H9 (cell line): ENCODE results near the gene ITPK1. TPM values are rescaled to one million over a fixed set of nuclear protein-coding genes. Genes with fewer than 3 reads are reported as not detected.

ENCODE experiments used
- DNase-seq: peaks from one replicate; pipeline ENCODE4 v3.0.0-alpha.2; 2017
- H2AFZ ChIP-seq: one replicate; pipeline ENCODE4 v1.6.1; 2013; ENCODE audit warnings: mild to moderate bottlenecking, low read length, control low read depth, moderate library complexity
- H2AK5ac ChIP-seq: 2 replicates; pipeline ENCODE4 v1.6.1; 2013; ENCODE audit warnings: low read length, control low read depth, mixed read lengths; ENCODE audit not compliant: insufficient read length
- H2BK120ac ChIP-seq: one replicate; pipeline ENCODE4 v1.6.1; 2013; ENCODE audit warnings: low read depth, mild to moderate bottlenecking, low read length, control low read depth, inconsistent platforms; ENCODE audit not compliant: poor library complexity, severe bottlenecking
- H2BK12ac ChIP-seq: 2 replicates; pipeline ENCODE4 v1.6.1; 2013; ENCODE audit warnings: low read length, control low read depth, mixed read lengths, low read depth; ENCODE audit not compliant: insufficient read length
- H2BK15ac ChIP-seq: 2 replicates; pipeline ENCODE4 v1.6.1; 2013; ENCODE audit warnings: low read depth, low read length, control low read depth
- H2BK20ac ChIP-seq: one replicate; pipeline ENCODE4 v1.6.1; 2013; ENCODE audit warnings: low read depth, mild to moderate bottlenecking, low read length, control low read depth, inconsistent platforms; ENCODE audit not compliant: poor library complexity, severe bottlenecking
- H2BK5ac ChIP-seq: 2 replicates; pipeline ENCODE4 v1.6.1; 2013; ENCODE audit warnings: low read length, control low read depth, mixed read lengths; ENCODE audit not compliant: insufficient read length
- H3K14ac ChIP-seq: 2 replicates; pipeline ENCODE4 v1.6.1; 2013; ENCODE audit warnings: low read length, control low read depth; ENCODE audit not compliant: insufficient read depth
- H3K18ac ChIP-seq: 2 replicates; pipeline ENCODE4 v1.6.1; 2013; ENCODE audit warnings: low read depth, mild to moderate bottlenecking, mixed read lengths, low read length, control low read depth; ENCODE audit not compliant: insufficient read length
- H3K23ac ChIP-seq: 2 replicates; pipeline ENCODE4 v1.6.1; 2013; ENCODE audit warnings: low read length, control low read depth, mixed read lengths, low read depth; ENCODE audit not compliant: insufficient read length
- H3K23me2 ChIP-seq: 2 replicates; pipeline ENCODE4 v1.6.1; 2013; ENCODE audit warnings: low read depth, mild to moderate bottlenecking, mixed read lengths, low read length, control low read depth; ENCODE audit not compliant: insufficient read length, poor library complexity, severe bottlenecking
- H3K27ac ChIP-seq: 2 replicates; pipeline ENCODE4 v1.5.1; 2013; ENCODE audit warnings: low read length, control low read depth, mixed read lengths, low read depth; ENCODE audit not compliant: insufficient read length
- H3K27me3 ChIP-seq: 2 replicates; pipeline ENCODE4 v1.6.1; 2013; ENCODE audit warnings: low read length, control low read depth, inconsistent platforms; ENCODE audit not compliant: insufficient read depth
- H3K4ac ChIP-seq: 2 replicates; pipeline ENCODE4 v1.6.1; 2013; ENCODE audit warnings: low read depth, mild to moderate bottlenecking, control low read depth, inconsistent platforms, low read length, moderate library complexity
- H3K4me1 ChIP-seq: 2 replicates; pipeline ENCODE4 v1.6.1; 2013; ENCODE audit warnings: low read length, control low read depth, inconsistent platforms; ENCODE audit not compliant: insufficient read depth
- H3K4me2 ChIP-seq: 2 replicates; pipeline ENCODE4 v1.6.1; 2013; ENCODE audit warnings: low read length, control low read depth, mixed read lengths; ENCODE audit not compliant: insufficient read length, insufficient read depth
- H3K56ac ChIP-seq: 2 replicates; pipeline ENCODE4 v1.6.1; 2013; ENCODE audit warnings: low read depth, mild to moderate bottlenecking, mixed read lengths, low read length, control low read depth; ENCODE audit not compliant: insufficient read length
- H3K79me1 ChIP-seq: 2 replicates; pipeline ENCODE4 v1.6.1; 2013; ENCODE audit warnings: low read depth, mild to moderate bottlenecking, moderate library complexity, low read length, control low read depth, inconsistent platforms; ENCODE audit not compliant: insufficient read depth, poor library complexity, severe bottlenecking
- H3K79me2 ChIP-seq: 2 replicates; pipeline ENCODE4 v1.6.1; 2013; ENCODE audit warnings: low read length, control low read depth, inconsistent platforms; ENCODE audit not compliant: insufficient read depth
- H3K9ac ChIP-seq: 2 replicates; pipeline ENCODE4 v1.6.1; 2013; ENCODE audit warnings: low read length, control low read depth, mixed read lengths; ENCODE audit not compliant: insufficient read length; ENCODE audit errors: extremely low read depth
- H3K9me3 ChIP-seq: one replicate; pipeline ENCODE4 v1.6.1; 2013; ENCODE audit warnings: low read depth, low read length, inconsistent platforms; ENCODE audit not compliant: control insufficient read depth
- H3T11ph ChIP-seq: one replicate; pipeline ENCODE4 v1.6.1; 2013; ENCODE audit warnings: mild to moderate bottlenecking, low read length, control low read depth, inconsistent platforms
- H4K20me1 ChIP-seq: one replicate; pipeline ENCODE4 v1.6.1; 2013; ENCODE audit not compliant: control insufficient read depth, insufficient read length, insufficient read depth
- H4K5ac ChIP-seq: 2 replicates; pipeline ENCODE4 v1.6.1; 2013; ENCODE audit warnings: low read depth, mild to moderate bottlenecking, mixed read lengths, low read length, control low read depth; ENCODE audit not compliant: insufficient read length
- H4K8ac ChIP-seq: replicated peaks from 2 replicates; pipeline ENCODE4 v1.6.1; 2013; ENCODE audit warnings: low read length, control low read depth, mixed read lengths, low read depth; ENCODE audit not compliant: insufficient read length
- H4K91ac ChIP-seq: 2 replicates; pipeline ENCODE4 v1.6.1; 2013; ENCODE audit warnings: low read depth, mild to moderate bottlenecking, moderate library complexity, mixed read lengths, low read length, control low read depth; ENCODE audit not compliant: insufficient read length
- H3K27ac Mint-ChIP-seq, 3 experiments: 2 replicates in 2 of 3; 3 replicates in 1 of 3; pipeline ENCODE4 v1.8.0; 2020 to 2021; ENCODE audit warnings: mixed read lengths in 3 of 3, mild to moderate bottlenecking in 1 of 3, moderate library complexity in 1 of 3
- H3K27me3 Mint-ChIP-seq: 2 replicates; pipeline ENCODE4 v1.8.0; 2021; ENCODE audit warnings: low read depth, mild to moderate bottlenecking, moderate library complexity, mixed read lengths
- H3K36me3 Mint-ChIP-seq, 3 experiments: 2 replicates in 2 of 3; 3 replicates in 1 of 3; pipeline ENCODE4 v1.8.0; 2020 to 2021; ENCODE audit warnings: low read depth in 3 of 3, mixed read lengths in 3 of 3; ENCODE audit not compliant: insufficient read depth in 1 of 3
- H3K4me1 Mint-ChIP-seq, 2 experiments: 2 replicates each; pipeline ENCODE4 v1.8.0; 2020; ENCODE audit warnings: mixed read lengths in 2 of 2
- H3K4me3 Mint-ChIP-seq, 2 experiments: 2 replicates in 1 of 2; 3 replicates in 1 of 2; pipeline ENCODE4 v1.8.0; 2020 to 2021; ENCODE audit warnings: mild to moderate bottlenecking in 2 of 2, mixed read lengths in 2 of 2, moderate library complexity in 1 of 2
- H3K9me3 Mint-ChIP-seq, 2 experiments: 2 replicates in 1 of 2; 3 replicates in 1 of 2; pipeline ENCODE4 v1.8.0; 2020; ENCODE audit warnings: mild to moderate bottlenecking in 2 of 2, mixed read lengths in 2 of 2, moderate library complexity in 1 of 2
- CTCF ChIP-seq: fragments of 200-600 bp; sonication (generic); conservative IDR thresholded peaks from 3 replicates; pipeline ENCODE4 v1.8.0; 2021; ENCODE audit warnings: antibody characterized with exemption, mild to moderate bottlenecking
- WGBS: extraction: QIAGEN DNeasy Blood & Tissue Kit; methylation state at CpG from one replicate; pipeline ENCODE4 v1.1.7; 2013; ENCODE audit warnings: missing lambda C conversion rate, low lambda C conversion rate, mixed read lengths; ENCODE audit not compliant: insufficient read length; ENCODE audit errors: extremely low coverage; 5-methylcytosine and 5-hydroxymethylcytosine counted together
- total RNA-seq: library from RNA; stranded (reverse); gene quantifications from 2 replicates; pipeline ENCODE4 v1.2.1, GENCODE V29; 2021

Gene ITPK1
- total RNA-seq, 1 experiment from 2014 or later: 92.7 TPM

- no peaks in the 10 kb centered on the region for H3K79me1 ChIP-seq
- H3K36me3 Mint-ChIP-seq: no peaks in the 10 kb centered on the region
- H3K4me1 Mint-ChIP-seq: peaks cover 6 to 9% of the 10 kb centered on the region in 2 experiments; a peak in 3 of 4 replicates
- H2BK15ac ChIP-seq: no peak overlapping the region
- no peak overlapping the region for H2BK5ac ChIP-seq
- H3K4me1 ChIP-seq: no peaks in the 10 kb centered on the region
- H2BK20ac ChIP-seq: no peak overlapping the region
- H2AK5ac ChIP-seq: no peak overlapping the region
- DNase-seq: no peak
- no peaks in the 10 kb centered on the region; the same call in 1 of the 2 replicates for H3K27me3 Mint-ChIP-seq
- TF ChIP-seq CTCF: no peak
- no peak overlapping the region for H3K9ac ChIP-seq
- no peaks in the 10 kb centered on the region for H3K9me3 ChIP-seq
- no peak overlapping the region for H3K14ac ChIP-seq
- H3K27ac Mint-ChIP-seq: no peak overlapping the region
- H3K4me2 ChIP-seq: no peak overlapping the region
- H4K5ac ChIP-seq: no peak overlapping the region
- H3T11ph ChIP-seq: no peak overlapping the region
- H2AFZ ChIP-seq: no peak overlapping the region
- no peak overlapping the region for H4K8ac ChIP-seq
- H3K27me3 ChIP-seq: no peaks in the 10 kb centered on the region
- no peak overlapping the region for H3K4ac ChIP-seq
- no peaks in the 10 kb centered on the region for H3K79me2 ChIP-seq
- no CpG with 5 or more reads among the region's 9 CpGs for WGBS
- no peak overlapping the region for H2BK12ac ChIP-seq
- H4K20me1 ChIP-seq: no peaks in the 10 kb centered on the region
- no peak overlapping the region for H3K4me3 Mint-ChIP-seq
- H3K9me3 Mint-ChIP-seq: no peaks in the 10 kb centered on the region
- H3K23me2 ChIP-seq: no peaks in the 10 kb centered on the region
- no peak overlapping the region for H3K27ac ChIP-seq
- no peak overlapping the region for H4K91ac ChIP-seq
- no peak overlapping the region for H3K56ac ChIP-seq
- H2BK120ac ChIP-seq: no peak overlapping the region
- no peak overlapping the region for H3K18ac ChIP-seq
- no peak overlapping the region for H3K23ac ChIP-seq
Observed at GRCh38 chr14:93126111-93126510, 10.4 kb upstream of the ITPK1 start.
